SHP77 treated with DMSO at 0.1 percent for 48 hours (cell line): ENCODE data around the gene PFN2.

Experiments
- DNase-seq: peaks from one replicate; lab custom pipeline; 2025; lab: John Stamatoyannopoulos, UW

Gene PFN2

GRCh38 chr3:149917124-149917667 lies 53.5 kb downstream of the PFN2 start:
- DNase-seq: no peak
